Measurements from ENCODE around the gene PIWIL4.

PIWIL4 gene

GRCh38 chr11:94560834-94561233 is 6.3 kb upstream of the PIWIL4 start:
- H3K36me3 ChIP-seq (ENCODE audit: low read length) = no peaks in the 10 kb centered on the region

DNA sequence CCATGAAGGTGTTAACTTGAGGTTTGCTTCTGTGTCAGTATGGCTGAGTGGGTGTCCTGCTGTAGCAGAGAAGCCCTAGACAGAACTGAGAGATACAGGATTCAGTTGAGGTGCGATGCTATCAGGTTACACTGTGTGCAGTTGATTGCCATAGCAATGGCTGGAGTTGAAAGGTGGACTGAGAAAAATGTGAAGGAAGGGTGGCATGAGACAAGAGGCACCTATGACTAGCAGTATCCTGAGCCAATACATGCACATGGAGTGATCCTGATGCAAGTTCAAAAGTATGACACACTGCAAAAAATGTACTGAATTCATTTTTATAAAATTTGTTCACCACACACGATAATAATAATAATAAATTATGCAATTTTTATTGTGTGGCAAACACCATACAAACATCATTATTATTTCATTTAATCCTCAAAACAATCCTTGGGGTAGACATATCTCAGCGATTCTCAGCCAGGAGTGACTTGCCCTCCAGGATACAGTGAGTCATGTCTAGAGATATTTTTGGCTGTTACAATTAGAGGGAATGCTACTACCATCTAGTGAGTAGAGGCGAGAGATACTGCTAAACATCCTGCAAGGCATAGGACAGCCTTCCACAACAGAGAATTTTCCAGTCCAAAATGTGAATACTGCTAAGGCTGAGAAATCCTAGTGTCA is 3.9 kb upstream of the PIWIL4 start:
- Histone ChIP-seq H3K4me3 (ENCODE audit: insufficient read depth, low read length, poor library complexity, severe bottlenecking) (no peak overlapping the region), H3K4me2 (ENCODE audit: low read depth, low read length, poor library complexity, severe bottlenecking) (no peak overlapping the region), H3K36me3 (ENCODE audit: low read length) (no peaks in the 10 kb centered on the region), H2AFZ (ENCODE audit: low read depth, low read length, severe bottlenecking) (no peak overlapping the region), H3K79me2 (ENCODE audit: insufficient read depth, low read length) (no peaks in the 10 kb centered on the region), H3F3A (ENCODE audit: insufficient read depth) (no peaks in the 10 kb centered on the region), H3K9me2 (replicated peaks; ENCODE audit: insufficient read depth, low read length) (no peaks in the 10 kb centered on the region), H4K20me1 (ENCODE audit: low read depth, low read length) (no peaks in the 10 kb centered on the region), H3K9me3 (ENCODE audit: insufficient read depth, low read length) (no peaks in the 10 kb centered on the region), H3K27me3 (ENCODE audit: low read length) (no peaks in the 10 kb centered on the region), H3K9ac (ENCODE audit: low read length) (no peak overlapping the region), H3K27ac (ENCODE audit: low read depth, low read length) (no peak overlapping the region)
- TF ChIP-seq, protein P1, sequence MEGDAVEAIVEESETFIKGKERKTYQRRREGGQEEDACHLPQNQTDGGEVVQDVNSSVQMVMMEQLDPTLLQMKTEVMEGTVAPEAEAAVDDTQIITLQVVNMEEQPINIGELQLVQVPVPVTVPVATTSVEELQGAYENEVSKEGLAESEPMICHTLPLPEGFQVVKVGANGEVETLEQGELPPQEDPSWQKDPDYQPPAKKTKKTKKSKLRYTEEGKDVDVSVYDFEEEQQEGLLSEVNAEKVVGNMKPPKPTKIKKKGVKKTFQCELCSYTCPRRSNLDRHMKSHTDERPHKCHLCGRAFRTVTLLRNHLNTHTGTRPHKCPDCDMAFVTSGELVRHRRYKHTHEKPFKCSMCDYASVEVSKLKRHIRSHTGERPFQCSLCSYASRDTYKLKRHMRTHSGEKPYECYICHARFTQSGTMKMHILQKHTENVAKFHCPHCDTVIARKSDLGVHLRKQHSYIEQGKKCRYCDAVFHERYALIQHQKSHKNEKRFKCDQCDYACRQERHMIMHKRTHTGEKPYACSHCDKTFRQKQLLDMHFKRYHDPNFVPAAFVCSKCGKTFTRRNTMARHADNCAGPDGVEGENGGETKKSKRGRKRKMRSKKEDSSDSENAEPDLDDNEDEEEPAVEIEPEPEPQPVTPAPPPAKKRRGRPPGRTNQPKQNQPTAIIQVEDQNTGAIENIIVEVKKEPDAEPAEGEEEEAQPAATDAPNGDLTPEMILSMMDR (IDR thresholded peaks at IDR 0.05; ENCODE audit: insufficient read depth, low read length, poor library complexity, severe bottlenecking) = no peak
- no peak for TF ChIP-seq EZH2phosphoT487 (conservative IDR thresholded peaks at IDR 0.05; ENCODE audit: low read length)

More at GRCh38 chr11:94560834-94561233, 6.3 kb upstream of the PIWIL4 start:
- Histone ChIP-seq H3K4me2 (ENCODE audit: low read depth, low read length, poor library complexity, severe bottlenecking) (no peak overlapping the region), H3K9me2 (replicated peaks; ENCODE audit: insufficient read depth, low read length) (no peaks in the 10 kb centered on the region), H3F3A (ENCODE audit: insufficient read depth) (no peaks in the 10 kb centered on the region), H3K9ac (ENCODE audit: low read length) (no peak overlapping the region), H3K27ac (ENCODE audit: low read depth, low read length) (no peak overlapping the region), H2AFZ (ENCODE audit: low read depth, low read length, severe bottlenecking) (no peak overlapping the region), H3K27me3 (ENCODE audit: low read length) (no peaks in the 10 kb centered on the region), H3K4me3 (ENCODE audit: insufficient read depth, low read length, poor library complexity, severe bottlenecking) (no peak overlapping the region), H4K20me1 (ENCODE audit: low read depth, low read length) (no peaks in the 10 kb centered on the region), H3K79me2 (ENCODE audit: insufficient read depth, low read length) (no peaks in the 10 kb centered on the region), H3K9me3 (ENCODE audit: insufficient read depth, low read length) (no peaks in the 10 kb centered on the region)
- TF ChIP-seq, protein P1 (IDR thresholded peaks at IDR 0.05; ENCODE audit: insufficient read depth, low read length, poor library complexity, severe bottlenecking) = no peak
- TF ChIP-seq EZH2phosphoT487 (conservative IDR thresholded peaks at IDR 0.05; ENCODE audit: low read length) = no peak

- H3K9me3 ChIP-seq (ENCODE audit: insufficient read depth, low read length) = no peaks in the 10 kb centered on the region
- H3K9me2 ChIP-seq (replicated peaks; ENCODE audit: insufficient read depth, low read length) = no peaks in the 10 kb centered on the region
- H3F3A ChIP-seq (ENCODE audit: insufficient read depth) = no peaks in the 10 kb centered on the region
- H4K20me1 ChIP-seq (ENCODE audit: low read depth, low read length) = no peaks in the 10 kb centered on the region
- no peak overlapping the region for H3K9ac ChIP-seq (ENCODE audit: low read length)
- no peak overlapping the region for H3K27ac ChIP-seq (ENCODE audit: low read depth, low read length)
- H3K36me3 ChIP-seq (ENCODE audit: low read length) = no peaks in the 10 kb centered on the region
- no peaks in the 10 kb centered on the region for H3K27me3 ChIP-seq (ENCODE audit: low read length)
- no peak overlapping the region for H3K4me3 ChIP-seq (ENCODE audit: insufficient read depth, low read length, poor library complexity, severe bottlenecking)
- H3K79me2 ChIP-seq (ENCODE audit: insufficient read depth, low read length) = no peaks in the 10 kb centered on the region
- TF ChIP-seq, protein P1 (IDR thresholded peaks at IDR 0.05; ENCODE audit: insufficient read depth, low read length, poor library complexity, severe bottlenecking) = no peak
- TF ChIP-seq EZH2phosphoT487 (conservative IDR thresholded peaks at IDR 0.05; ENCODE audit: low read length) = no peak
- no peak overlapping the region for H3K4me2 ChIP-seq (ENCODE audit: low read depth, low read length, poor library complexity, severe bottlenecking)
- H2AFZ ChIP-seq (ENCODE audit: low read depth, low read length, severe bottlenecking) = no peak overlapping the region
Observed at GRCh38 chr11:94563848-94564467, 3.2 kb upstream of the PIWIL4 start.

All from SU-DHL-6 (cell line).